GM19193 (cell line): ENCODE data around the gene DERA.

ENCODE experiments used
- POLR2A ChIP-seq: IDR thresholded peaks from 4 replicates; pipeline ENCODE4 v1.6.1; 2011; ENCODE audit not compliant: insufficient read depth, insufficient read length; ENCODE audit errors: extremely low read depth

Gene DERA

DNA sequence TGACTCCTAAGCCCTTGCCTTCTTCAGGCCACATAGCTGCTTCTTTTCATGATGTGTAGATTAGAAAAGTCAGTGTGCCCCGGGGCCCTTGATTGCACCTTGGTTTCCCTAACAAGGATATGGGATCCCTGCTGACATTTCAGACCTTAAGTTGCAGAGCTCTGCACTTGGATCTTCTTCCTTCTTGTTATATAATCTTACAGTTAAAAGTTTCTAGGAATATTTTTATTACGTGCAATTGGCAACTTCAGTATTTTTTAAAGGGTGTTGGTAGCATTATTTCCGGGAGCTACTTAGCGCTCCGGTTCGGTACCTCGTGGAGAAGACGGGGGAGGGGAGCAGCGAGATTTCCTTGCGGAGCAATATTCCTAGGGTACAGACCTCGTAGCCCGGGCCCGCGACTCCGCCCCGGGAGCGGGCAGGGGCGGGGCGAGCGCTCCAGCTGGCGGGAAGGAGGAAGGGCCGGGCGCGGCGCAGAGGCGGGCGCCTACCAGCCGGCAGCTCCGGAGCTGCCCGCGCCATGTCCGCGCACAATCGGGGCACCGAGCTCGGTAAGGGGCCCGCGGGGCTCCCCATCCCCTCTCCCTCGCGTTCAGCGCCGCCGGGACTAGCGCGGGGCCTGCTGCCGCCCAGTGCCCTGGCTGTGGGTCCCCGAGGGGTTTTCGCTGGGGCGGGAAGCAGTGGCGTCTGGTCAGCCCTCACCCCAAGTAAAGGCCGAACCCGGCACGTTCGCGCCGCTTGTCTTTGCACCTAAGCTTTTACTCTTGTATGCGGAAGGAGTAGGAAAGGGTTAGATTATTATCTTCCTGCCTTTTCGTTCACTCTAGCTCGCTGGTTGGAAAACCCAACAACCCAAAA lies at the start of gene DERA:
Gene DERA, plus strand, starts transcription at position 469 of the 858 bp plus-strand sequence. Its CDS starts 52 bp downstream, at position 521.
- peak; percentile 90 for TF ChIP-seq POLR2A

DNA sequence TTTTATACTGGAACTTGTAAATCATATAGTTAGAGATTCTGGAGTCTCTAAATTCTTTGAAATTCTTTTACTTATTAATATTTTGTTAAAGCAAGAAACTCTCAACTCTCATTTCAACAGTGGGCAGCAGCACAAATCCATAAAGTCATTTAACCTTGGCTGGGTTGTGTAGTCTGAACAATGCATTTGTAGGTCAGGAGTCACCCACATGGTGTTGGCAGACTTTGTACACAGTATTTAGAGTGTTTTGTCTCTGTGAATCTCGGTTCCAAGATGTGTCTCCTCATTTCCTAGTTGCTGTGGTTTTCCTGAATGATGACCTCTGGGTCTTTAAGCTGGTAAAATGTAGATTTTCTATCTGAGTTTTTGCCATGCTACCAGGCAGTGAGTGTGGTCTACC lies 49.7 kb upstream of the DERA start:
- no peak for TF ChIP-seq POLR2A

DNA sequence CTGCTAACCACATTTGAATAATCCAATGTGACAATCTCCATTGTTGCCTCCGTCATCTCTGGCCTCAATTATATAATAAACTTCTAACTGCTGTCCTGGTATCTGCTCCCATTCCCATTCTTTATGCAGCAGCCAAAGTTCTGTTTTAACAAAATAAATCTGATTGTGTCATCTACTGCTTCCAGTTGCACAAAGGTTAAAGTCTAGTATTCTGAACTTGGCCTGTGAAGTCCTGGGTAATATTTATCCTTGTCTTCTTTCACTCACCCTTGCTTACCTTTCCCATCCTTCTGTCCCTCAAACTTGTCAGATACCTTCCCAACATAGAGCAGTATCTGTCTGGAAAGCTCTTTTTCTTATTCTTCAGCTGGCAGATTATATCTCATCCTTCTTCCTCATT lies 48.3 kb upstream of the DERA start:
- no peak for TF ChIP-seq POLR2A

DNA sequence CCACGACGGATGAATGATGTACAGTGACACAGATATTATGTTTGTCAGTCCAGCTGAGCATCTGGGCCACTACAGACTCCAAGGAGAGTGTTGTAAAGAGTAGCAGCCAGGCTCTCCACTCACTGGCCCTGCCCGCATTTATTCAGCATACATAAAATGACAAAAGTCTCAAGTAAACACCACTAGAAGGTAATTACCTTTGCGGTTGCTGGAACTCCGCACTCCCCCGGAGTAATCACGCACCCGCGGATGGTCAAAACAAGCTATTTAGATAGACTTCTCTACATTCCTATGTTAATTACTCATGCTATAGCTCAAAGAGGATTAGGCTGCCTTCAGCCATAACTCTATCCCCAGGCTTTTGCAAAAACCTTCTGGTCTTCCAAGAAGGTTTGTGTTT lies 47.8 kb upstream of the DERA start:
- TF ChIP-seq POLR2A: no peak

DNA sequence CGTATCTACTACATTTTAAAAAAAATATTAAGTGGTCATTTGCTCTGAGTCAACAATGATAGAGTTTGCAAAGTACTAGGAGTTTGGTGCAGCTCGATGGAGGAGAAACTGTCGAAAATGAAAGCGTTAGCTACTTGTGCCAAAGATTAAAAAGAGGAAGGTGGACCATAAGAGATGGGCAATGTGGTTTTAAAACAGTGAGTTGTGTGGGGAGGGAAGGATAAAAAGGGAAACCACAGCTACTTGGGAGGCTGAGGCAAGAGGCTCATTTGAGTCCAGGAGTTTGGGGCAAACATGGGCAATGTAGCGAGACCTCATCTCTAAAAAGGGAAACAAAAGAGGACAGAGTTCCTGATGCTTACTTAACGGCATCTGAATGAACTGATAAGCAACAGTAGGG lies 47.1 kb upstream of the DERA start:
- TF ChIP-seq POLR2A: no peak

DNA sequence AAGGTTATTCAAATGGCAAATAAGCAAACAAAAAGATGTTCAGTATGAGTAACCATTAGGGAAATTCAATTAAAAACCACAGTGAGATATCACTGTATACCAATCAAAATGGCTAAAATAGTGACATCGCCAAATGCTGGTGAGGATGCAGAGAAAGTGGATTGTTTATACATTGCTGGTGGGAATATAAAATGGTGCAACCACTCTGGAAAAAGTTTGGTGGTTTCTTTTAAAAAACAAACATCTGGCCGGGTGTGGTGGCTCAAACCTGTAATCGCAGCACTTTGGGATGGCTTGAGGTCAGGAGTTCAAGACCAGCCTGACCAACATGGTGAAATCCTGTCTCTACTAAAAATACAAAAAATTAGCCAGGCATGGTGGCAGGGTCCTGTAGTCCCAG lies 42.9 kb upstream of the DERA start:
- no peak for TF ChIP-seq POLR2A

GRCh38 chr12:15873556-15873955 lies 37.6 kb upstream of the DERA start:
- TF ChIP-seq POLR2A: no peak

- no peak for TF ChIP-seq POLR2A
These were observed 35.3 kb upstream of the DERA start for GRCh38 chr12:15875863-15876262.

DNA sequence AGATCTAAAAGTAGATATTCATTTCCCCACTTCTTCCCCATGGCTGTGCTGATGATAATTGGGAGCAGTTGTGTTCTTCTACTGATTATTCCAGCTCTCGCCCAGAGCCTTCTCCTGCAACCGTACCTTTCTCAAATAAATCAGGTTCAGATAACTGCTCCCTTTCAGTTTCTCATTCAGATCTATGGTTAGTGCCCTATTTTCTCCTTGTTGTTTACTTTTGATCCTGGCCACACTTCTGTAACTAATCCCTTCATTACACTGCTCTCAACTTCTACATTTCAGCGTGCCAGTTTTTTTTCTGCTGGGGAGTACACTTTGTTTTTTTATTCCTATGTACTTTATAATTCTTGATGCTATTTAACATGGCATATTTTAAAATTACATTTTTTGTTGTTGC lies 31.7 kb upstream of the DERA start:
- no peak for TF ChIP-seq POLR2A

DNA sequence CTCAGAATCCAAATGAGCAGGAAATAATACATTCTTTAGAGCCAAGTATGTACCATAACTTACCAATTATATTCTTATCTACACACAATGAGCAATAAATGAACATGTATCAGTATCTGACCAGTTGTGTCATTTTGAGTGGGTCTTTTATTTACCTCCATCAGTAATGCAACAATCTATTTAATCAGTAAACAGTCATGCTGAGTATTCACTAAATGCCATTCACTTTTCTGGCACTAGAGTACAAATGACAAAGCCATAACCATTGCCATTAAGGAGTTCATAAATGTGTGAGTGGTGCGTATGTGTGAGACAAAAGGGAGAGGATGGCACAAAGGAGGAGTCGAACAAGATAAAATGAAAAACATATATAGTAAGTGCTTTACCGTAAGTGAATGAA lies 30.4 kb upstream of the DERA start:
- TF ChIP-seq POLR2A: no peak

- TF ChIP-seq POLR2A: peak; percentile 98
These were observed 28.8 kb upstream of the DERA start, which contains the start of gene STRAP for GRCh38 chr12:15882118-15882971. STRAP (plus strand) TSS chr12:15882387; CDS start chr12:15882708, 321 bp downstream.

GRCh38 chr12:15883536-15883935 lies 27.6 kb upstream of the DERA start:
- no peak for TF ChIP-seq POLR2A

DNA sequence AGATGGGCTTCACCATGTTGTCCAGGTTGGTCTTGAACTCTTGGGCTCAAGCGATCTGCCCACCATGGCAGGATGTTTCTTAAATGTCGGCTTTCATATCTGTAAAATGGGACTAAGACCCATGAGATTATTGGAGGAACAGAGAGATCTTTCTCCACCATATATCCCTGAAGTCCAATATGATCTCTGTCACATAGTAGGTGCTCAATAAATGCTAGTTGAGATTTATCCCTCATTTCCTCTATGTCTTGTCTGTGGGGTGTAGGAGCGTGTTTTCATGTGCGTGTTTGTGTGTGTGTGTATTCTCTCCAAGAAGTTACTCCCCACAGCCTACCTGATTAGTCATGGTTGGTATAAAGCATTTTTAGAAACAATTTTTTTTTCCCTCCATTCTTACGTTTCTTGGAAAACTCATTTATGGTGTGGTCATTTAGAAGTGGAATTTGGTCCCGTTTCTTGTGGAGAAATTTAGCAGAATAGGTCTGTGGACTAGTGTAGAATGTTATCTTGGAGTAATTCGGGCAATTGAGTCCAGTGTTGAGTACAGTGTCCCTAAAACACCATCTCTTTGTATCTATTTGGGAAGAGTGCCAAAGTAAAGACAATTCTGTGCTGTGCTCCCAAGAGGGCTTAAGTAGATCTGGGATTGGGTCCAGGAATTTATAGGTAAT lies 24.6 kb upstream of the DERA start:
- TF ChIP-seq POLR2A: no peak

- no peak for TF ChIP-seq POLR2A
These were observed 23.9 kb upstream of the DERA start for GRCh38 chr12:15887043-15887817.
